Mesothelial cell of epicardium (in vitro differentiated cells): Measurements from ENCODE around the gene SLF2. TPM values are rescaled to one million over a fixed set of nuclear protein-coding genes. Genes with fewer than 3 reads are reported as not detected.
A peak's percentile ranks its signal among the peaks of the same experiment; 100 is the strongest.

Source experiments
- DNase-seq, 2 experiments: peaks; one replicate each; pipeline ENCODE4 v3.0.0; 2021; ENCODE audit warnings: low spot score in 2 of 2; ENCODE audit not compliant: unreplicated experiment in 2 of 2
- H3K27ac Mint-ChIP-seq: 2 replicates; pipeline ENCODE4 v1.8.0; 2021; ENCODE audit warnings: mixed read lengths
- H3K27me3 Mint-ChIP-seq: 2 replicates; pipeline ENCODE4 v1.8.0; 2021; ENCODE audit warnings: low read depth, mixed read lengths
- H3K36me3 Mint-ChIP-seq: 2 replicates; pipeline ENCODE4 v1.8.0; 2021; ENCODE audit warnings: mixed read lengths
- H3K4me1 Mint-ChIP-seq: 2 replicates; pipeline ENCODE4 v1.8.0; 2021; ENCODE audit warnings: mixed read lengths
- H3K4me3 Mint-ChIP-seq: 2 replicates; pipeline ENCODE4 v1.8.0; 2021; ENCODE audit warnings: mild to moderate bottlenecking, moderate library complexity, mixed read lengths
- H3K9me3 Mint-ChIP-seq: 2 replicates; pipeline ENCODE4 v1.8.0; 2021; ENCODE audit warnings: mixed read lengths
- CTCF ChIP-seq: fragments of 200-600 bp; sonication (generic); IDR thresholded peaks from one replicate; pipeline ENCODE4 v1.5.0; 2021; ENCODE audit warnings: antibody characterized with exemption; ENCODE audit not compliant: unreplicated experiment
- total RNA-seq: library from RNA; stranded (reverse); gene quantifications from 3 replicates; pipeline ENCODE4 v1.2.1, GENCODE V29; 2021

Gene SLF2
- total RNA-seq, 1 donor from 2014 or later = 35.5 TPM

GRCh38 chr10:100907175-100907574, 5.6 kb upstream of the SLF2 start:
- H3K36me3 Mint-ChIP-seq = no peaks in the 10 kb centered on the region
- DNase-seq = no peak
- no peak overlapping the region for H3K4me3 Mint-ChIP-seq
- H3K4me1 Mint-ChIP-seq = peaks cover 19% of the 10 kb centered on the region
- no peak overlapping the region for H3K27ac Mint-ChIP-seq
- no peaks in the 10 kb centered on the region for H3K9me3 Mint-ChIP-seq
- TF ChIP-seq CTCF = no peak
- peaks cover 11% of the 10 kb centered on the region for H3K27me3 Mint-ChIP-seq

GRCh38 chr10:100907773-100908363, 4.9 kb upstream of the SLF2 start:
- Mint-ChIP-seq H3K4me3 (no peak overlapping the region), H3K27ac (no peak overlapping the region), H3K27me3 (peaks cover 11% of the 10 kb centered on the region), H3K9me3 (no peaks in the 10 kb centered on the region), H3K4me1 (peaks cover 21% of the 10 kb centered on the region), H3K36me3 (no peaks in the 10 kb centered on the region)
- no peak for DNase-seq
- TF ChIP-seq CTCF = no peak

DNA sequence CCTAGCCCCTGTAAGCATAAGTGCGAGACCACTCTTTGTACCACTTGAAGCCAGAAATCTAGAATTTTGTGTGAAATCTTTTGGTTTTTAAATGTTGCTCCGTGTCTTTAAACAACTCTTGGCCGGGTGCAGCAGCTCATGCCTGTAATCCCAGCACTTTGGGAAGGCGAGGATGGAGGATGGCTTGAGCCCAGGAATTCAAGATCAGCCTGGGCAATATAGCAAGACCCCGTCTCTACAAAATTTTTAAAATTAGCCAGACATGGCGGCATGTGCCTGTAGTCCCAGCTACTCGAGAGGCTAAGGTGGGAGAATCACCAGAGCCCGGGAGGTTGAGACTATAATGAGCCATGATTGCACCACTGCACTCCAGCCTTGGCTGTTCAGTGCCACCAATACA, 4.4 kb upstream of the SLF2 start:
- Mint-ChIP-seq H3K27me3 (peaks cover 7% of the 10 kb centered on the region), H3K36me3 (no peaks in the 10 kb centered on the region), H3K9me3 (no peaks in the 10 kb centered on the region), H3K4me3 (no peak overlapping the region), H3K27ac (no peak overlapping the region), H3K4me1 (peaks cover 23% of the 10 kb centered on the region)
- TF ChIP-seq CTCF = no peak
- no peak for DNase-seq

DNA sequence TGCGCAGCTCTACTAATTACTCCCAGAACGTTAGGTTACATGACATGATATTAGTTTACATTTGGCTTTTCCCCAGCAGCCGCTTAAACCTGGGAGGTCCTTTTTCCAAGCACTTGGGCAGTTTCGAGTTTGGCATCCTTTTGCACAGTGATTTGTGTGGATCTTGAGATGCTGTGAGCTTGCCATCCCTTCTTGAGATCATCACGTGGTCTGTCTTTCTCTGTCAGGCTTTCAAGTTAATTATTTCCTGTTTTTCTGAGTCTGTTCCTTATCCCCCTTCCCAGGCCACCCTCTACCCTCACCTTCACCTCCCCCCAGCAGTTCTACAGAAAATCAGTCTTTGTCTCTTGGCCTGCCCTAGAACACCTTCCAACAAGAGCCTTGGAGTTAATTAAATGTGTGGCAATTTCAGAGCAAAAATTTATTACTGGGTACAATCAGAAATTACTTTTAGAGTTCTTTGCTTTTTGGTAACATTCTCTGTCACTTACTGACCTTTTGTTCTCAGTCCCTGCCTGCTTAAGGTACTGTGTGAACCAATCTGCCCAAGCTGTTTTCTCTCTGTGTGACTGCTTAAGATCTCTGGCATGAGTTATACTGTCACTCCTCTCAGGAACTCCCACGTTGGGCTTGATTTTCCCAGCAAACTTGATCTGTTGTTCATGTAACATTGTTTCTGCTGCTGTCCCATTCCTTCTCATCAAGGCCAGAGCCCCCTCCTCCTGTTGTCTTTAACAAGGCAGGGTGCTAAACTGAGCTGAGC, 3.1 kb upstream of the SLF2 start:
- Mint-ChIP-seq H3K36me3 (no peaks in the 10 kb centered on the region), H3K4me1 (peaks cover 35% of the 10 kb centered on the region), H3K4me3 (no peak overlapping the region), H3K27me3 (peaks cover under 1% of the 10 kb centered on the region), H3K27ac (peak overlapping the region; percentile 5), H3K9me3 (no peaks in the 10 kb centered on the region)
- no peak for TF ChIP-seq CTCF
- no peak for DNase-seq

- TF ChIP-seq CTCF = no peak
- H3K4me3 Mint-ChIP-seq = no peak overlapping the region
- no peaks in the 10 kb centered on the region for H3K36me3 Mint-ChIP-seq
- peaks cover 43% of the 10 kb centered on the region for H3K4me1 Mint-ChIP-seq
- no peaks in the 10 kb centered on the region for H3K27me3 Mint-ChIP-seq
- no peak for DNase-seq
- H3K9me3 Mint-ChIP-seq = no peaks in the 10 kb centered on the region
- no peak overlapping the region for H3K27ac Mint-ChIP-seq
These were observed 1.3 kb upstream of the SLF2 start for GRCh38 chr10:100911472-100911871.
